Sigmoid colon (tissue), 4 donors: ENCODE data around the gene TANK.

Experiments used
- EP300 ChIP-seq, 4 donors: sonication (generic); formaldehyde crosslinking; IDR thresholded peaks; one replicate each; pipeline ENCODE4 v1.6.1; 2017; ENCODE audit warnings: antibody characterized with exemption in 4 of 4
- TF ChIP-seq, protein P1 (sequence below), 4 experiments: fragments of 450-650 bp in 3 of 4; fragments of 200-600 bp in 1 of 4; IDR thresholded peaks; one replicate each; pipeline ENCODE4 v1.5.1; 2016 to 2019; ENCODE audit warnings: antibody characterized with exemption in 4 of 4, mild to moderate bottlenecking in 3 of 4, moderate library complexity in 2 of 4

DNA sequence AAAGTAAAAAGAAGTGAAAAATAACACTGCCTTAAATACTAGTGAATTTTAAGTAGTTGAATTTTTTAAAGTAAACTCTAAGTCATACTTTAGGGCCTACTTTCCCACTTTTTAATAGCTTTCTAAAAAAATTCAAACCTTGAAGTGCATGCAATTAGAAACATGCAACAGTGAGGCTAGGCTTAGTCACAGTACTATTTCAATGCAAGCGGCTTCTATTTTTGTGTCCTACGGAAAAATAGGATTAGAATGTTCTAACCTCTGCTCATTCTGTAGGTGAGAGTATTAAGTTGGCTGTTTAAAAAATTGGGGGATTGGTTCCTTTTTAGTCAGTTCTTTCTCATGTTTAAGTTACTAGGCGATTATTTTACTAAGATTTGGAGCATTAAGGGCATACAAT lies 108.9 kb downstream of the TANK start:
- TF ChIP-seq, protein P1, sequence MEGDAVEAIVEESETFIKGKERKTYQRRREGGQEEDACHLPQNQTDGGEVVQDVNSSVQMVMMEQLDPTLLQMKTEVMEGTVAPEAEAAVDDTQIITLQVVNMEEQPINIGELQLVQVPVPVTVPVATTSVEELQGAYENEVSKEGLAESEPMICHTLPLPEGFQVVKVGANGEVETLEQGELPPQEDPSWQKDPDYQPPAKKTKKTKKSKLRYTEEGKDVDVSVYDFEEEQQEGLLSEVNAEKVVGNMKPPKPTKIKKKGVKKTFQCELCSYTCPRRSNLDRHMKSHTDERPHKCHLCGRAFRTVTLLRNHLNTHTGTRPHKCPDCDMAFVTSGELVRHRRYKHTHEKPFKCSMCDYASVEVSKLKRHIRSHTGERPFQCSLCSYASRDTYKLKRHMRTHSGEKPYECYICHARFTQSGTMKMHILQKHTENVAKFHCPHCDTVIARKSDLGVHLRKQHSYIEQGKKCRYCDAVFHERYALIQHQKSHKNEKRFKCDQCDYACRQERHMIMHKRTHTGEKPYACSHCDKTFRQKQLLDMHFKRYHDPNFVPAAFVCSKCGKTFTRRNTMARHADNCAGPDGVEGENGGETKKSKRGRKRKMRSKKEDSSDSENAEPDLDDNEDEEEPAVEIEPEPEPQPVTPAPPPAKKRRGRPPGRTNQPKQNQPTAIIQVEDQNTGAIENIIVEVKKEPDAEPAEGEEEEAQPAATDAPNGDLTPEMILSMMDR (IDR thresholded peaks at IDR 0.05): no peak
- TF ChIP-seq EP300 (IDR thresholded peaks at IDR 0.05): no peak
